Upper lobe of left lung (tissue), 4 donors: Measurements from ENCODE around the gene SYPL2.

Source experiments
- EP300 ChIP-seq, 4 donors: sonication (generic); formaldehyde crosslinking; IDR thresholded peaks; one replicate each; pipeline ENCODE4 v1.5.1; 2017; ENCODE audit warnings: antibody characterized with exemption in 4 of 4, control low read depth in 2 of 4
- POLR2A ChIP-seq, 4 donors: fragments of 450-650 bp; IDR thresholded peaks; one replicate each; pipeline ENCODE4 v1.5.1; 2016 to 2017; ENCODE audit warnings: antibody characterized with exemption in 4 of 4, mild to moderate bottlenecking in 2 of 4
- POLR2AphosphoS5 ChIP-seq, 2 donors: sonication (generic); formaldehyde crosslinking; IDR thresholded peaks; one replicate each; pipeline ENCODE4 v1.5.1; 2017; ENCODE audit warnings: antibody characterized with exemption in 2 of 2
- TF ChIP-seq, protein P1 (sequence below), 6 experiments: fragments of 450-650 bp in 4 of 6; fragments of 200-600 bp in 2 of 6; sonication (generic) in 2 of 6; IDR thresholded peaks; one replicate each; pipeline ENCODE4 v1.5.1; 2016 to 2019; ENCODE audit warnings: antibody characterized with exemption in 6 of 6

DNA sequence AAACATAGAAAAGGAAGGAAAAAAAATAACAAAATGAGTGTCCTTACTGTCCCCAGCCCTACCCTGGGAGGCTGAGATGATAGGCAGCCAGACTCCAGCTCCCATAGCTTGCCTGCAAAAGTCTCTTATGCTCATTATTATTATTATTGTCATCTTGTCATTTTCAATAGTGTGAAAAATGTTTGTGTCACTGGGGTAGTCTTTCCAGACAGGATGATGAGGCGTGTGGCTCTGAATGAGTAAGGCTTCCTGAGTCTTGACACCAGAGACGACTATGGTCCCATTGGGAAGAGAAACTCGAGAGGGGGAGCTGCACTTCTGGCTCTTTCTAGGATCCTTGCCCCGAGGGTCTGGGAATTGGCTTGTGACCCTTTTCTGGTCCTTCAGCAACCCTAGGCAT lies 26.4 kb downstream of the SYPL2 start:
- TF ChIP-seq, protein P1, sequence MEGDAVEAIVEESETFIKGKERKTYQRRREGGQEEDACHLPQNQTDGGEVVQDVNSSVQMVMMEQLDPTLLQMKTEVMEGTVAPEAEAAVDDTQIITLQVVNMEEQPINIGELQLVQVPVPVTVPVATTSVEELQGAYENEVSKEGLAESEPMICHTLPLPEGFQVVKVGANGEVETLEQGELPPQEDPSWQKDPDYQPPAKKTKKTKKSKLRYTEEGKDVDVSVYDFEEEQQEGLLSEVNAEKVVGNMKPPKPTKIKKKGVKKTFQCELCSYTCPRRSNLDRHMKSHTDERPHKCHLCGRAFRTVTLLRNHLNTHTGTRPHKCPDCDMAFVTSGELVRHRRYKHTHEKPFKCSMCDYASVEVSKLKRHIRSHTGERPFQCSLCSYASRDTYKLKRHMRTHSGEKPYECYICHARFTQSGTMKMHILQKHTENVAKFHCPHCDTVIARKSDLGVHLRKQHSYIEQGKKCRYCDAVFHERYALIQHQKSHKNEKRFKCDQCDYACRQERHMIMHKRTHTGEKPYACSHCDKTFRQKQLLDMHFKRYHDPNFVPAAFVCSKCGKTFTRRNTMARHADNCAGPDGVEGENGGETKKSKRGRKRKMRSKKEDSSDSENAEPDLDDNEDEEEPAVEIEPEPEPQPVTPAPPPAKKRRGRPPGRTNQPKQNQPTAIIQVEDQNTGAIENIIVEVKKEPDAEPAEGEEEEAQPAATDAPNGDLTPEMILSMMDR (IDR thresholded peaks at IDR 0.05) = no peak
- TF ChIP-seq POLR2A (IDR thresholded peaks at IDR 0.05) = no peak
- no peak for TF ChIP-seq EP300 (IDR thresholded peaks at IDR 0.05)
- TF ChIP-seq POLR2AphosphoS5 (IDR thresholded peaks at IDR 0.05) = no peak
